NCI-H1048 (cell line): ENCODE data around the gene ABAT.
"Not testable (repeated sequence)": the region's sequence is repeated elsewhere in the genome, so short reads cannot be mapped to it uniquely, and the experiment has no call there.

Experiments used
- DNase-seq: peaks from one replicate; lab custom pipeline; 2025; lab: John Stamatoyannopoulos, UW

Gene ABAT

DNA sequence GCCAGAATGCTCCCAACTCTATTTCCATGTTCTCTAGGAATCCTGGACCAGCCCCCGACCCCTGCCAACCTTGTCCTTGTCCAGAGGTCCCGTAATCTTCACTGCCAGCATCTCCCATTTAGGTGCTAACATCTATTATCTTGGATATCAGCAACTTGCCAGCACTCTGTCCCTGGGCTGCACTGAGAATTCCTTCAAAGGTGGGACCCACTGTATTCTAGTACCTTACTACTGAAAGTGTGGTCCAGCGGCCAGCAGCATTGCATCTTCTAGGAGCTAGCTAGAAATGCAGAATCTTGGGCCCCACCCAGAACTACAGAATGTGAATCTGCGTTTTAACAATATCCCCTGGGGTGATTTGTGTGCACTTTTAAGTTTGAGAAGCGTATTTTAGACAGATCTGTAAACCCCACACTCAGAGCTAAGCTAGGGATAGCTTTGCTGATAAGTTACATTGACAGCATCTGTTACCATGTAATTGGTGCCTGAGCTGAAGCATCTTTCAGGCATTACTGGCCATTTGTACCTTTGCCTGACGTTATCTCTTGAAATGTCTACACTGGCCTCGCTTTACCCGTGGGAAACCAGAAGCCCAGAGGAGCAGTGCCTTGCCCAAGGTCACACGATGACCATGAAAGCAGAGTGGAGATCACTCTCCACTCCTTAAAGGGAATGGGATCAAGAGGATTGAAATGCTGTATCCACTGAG lies 8.3 kb downstream of the ABAT start:
- no peak for DNase-seq

GRCh38 chr16:8683640-8684039 lies 9.2 kb downstream of the ABAT start:
- DNase-seq, result no peak

DNA sequence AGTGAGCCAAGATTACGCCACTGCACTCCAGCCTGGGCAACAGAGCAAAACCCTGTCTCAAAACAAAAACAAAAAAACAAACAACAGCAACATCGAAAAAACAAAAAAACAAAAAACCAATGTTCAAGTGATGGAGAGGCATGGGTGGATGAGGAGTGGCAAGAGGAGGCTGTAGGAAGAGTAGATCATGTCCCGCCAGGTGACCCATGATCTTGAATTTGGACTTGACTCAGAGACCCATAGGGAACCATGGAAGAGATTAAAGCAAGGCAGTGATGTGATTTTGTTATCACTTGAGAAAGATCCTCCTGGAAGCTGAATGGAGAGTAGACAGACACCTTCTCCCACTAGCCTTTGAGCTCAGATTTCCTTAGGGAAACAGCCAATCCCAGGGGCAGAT lies 11.2 kb downstream of the ABAT start:
- DNase-seq, result no peak

DNA sequence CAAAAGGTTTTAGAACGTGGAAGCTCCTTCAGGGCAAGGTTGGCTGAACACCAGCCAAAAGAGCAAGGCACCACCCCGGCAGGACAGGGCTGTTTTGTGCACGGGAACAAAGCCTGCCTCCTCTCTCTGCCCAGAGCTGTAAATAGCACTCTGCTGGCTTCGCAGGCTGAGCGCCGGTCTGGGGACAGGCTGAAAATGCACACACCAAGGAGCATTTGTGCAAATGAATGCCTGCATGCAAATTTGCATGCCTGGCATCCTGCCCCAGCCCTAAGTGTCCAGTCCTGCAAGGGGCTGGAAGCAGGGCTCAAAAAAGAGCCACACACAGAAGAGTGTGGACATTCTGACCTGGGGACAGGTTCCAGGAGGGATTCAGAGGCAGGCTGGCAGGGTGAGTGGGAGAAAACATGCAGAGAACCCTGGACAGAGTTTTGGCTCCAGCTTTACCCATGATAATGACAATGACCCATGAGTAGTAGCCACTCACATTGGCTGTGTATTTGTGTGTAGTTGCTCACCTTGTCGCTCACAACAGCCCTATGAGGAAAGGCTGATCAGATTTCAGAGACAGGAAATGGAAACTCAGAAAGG lies 11.7 kb downstream of the ABAT start:
- DNase-seq, result no peak

GRCh38 chr16:8686879-8687278 lies 12.5 kb downstream of the ABAT start:
- no peak for DNase-seq

DNA sequence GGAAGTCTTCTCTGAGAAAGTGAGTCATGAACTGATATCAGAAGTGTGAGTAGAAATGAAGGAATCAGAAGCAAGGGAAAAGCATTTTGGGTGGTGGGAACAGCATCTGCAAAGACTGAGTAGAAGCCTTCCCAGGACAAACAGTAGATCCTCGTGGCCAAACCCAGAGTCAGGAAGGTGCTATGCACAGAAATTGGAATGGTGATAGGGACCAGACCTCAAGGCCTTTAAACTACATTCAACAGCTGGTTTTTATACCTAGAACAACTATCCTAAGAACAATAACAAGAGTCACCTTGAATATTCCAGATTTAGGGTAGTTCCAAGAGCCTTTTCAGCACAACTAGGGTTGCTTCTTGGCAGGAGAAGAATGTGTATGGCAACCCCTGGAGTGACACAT lies 15.3 kb downstream of the ABAT start:
- DNase-seq, result no peak

- DNase-seq, result no peak
These were observed 17.3 kb downstream of the ABAT start for GRCh38 chr16:8691728-8692127.

DNA sequence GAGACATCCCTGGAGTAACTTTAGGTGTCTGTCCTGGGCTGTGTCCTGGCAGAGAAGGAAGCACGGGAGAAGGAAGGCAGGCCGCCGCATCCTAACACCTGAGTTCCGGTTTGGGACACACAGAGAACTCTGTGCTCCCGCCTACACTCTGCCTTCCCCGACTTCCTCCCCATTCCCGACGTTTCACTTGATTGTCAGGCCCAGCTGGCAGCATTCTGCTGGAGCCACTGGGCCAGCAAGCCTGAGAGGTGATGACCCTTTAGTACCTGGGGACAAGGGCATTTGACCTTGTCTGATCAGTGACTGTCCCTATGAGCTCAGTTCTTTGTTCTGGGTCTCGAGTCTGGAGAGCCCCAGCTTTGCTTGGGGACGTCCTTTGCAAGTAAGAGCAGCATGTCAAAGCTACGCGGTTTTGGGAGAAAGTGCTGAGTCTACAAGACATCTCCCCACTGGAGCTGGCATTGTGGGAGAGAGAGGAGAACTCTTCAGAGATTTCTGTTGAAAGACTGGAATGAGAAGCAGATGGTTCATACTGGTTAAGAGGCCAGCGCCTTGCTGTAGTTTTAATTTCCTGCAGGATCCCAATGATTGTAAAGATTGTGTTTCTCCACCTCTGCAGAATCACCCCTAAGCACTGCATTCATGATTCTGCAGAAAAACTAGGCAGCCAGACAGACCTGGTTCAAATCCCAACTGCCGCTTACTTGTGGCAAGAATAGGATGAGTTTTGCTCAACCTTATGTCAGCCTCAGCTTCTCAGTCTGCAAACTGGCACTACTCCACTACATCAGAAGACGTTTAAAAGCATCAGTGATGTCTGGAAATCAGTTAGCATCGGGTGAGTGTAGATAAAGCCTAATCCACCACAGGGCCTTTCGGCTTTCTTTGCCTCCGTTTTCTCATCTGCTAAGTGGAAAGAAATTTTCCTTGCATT lies 20.6 kb downstream of the ABAT start:
- no peak for DNase-seq

- DNase-seq, result no peak
These were observed 22.5 kb downstream of the ABAT start for GRCh38 chr16:8696880-8697279.

GRCh38 chr16:8697965-8698364 lies 23.5 kb downstream of the ABAT start:
- no peak for DNase-seq

DNA sequence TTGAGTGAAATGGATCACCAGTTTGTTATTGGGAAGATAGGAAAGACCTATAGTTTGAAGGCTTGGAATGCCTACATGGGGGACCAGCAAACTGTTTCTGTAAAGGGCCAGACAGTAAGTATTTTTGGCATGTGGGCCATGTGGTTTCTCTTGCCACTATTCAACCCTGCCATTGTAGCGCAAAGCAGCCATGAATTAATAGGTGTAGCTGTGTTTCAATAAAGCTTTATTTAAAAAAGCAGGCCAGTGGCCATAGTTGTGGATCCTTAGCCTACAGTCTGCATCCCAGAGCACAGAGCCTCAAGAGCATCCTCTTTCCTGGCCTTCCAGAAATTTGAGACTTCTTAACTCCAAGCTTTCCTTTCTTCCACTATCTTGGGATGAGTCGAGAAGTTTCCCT lies 29.3 kb downstream of the ABAT start:
- DNase-seq, result no peak

GRCh38 chr16:8704098-8704497 lies 29.7 kb downstream of the ABAT start:
- no peak for DNase-seq

DNA sequence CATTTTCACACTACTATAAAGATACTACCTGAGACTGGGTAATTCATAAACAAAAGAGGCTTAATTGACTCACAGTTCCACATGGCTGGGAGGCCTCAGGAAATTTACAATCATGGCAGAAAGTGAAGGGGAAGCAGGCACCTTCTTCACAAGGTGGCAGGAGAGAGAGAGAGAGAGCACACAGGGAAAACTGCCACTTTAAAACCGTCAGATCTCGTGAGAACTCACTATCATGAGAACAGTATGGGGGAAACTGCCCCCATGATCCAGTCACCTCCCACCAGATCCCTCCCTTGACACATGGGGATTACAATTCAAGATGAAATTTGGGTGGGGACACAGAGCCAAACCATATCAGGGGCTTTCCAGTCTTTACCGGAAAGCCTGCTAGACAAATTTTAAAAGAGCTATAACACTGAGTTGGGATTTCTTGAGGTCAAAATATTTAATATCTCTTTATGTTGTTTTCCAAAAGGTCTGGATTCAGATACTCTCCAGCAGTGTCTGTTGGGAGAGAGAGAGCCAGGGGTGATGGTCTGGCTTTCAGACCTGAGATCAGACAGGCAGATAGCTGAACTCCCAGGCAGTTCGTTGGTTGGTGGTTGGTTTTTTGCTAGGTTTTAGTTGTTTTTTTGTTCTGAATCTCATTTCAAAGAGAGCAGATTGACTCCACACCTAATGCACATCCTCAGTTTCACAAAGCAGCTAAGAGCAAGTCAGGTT lies 30.8 kb downstream of the ABAT start:
- DNase-seq, result not testable (repeated sequence)

DNA sequence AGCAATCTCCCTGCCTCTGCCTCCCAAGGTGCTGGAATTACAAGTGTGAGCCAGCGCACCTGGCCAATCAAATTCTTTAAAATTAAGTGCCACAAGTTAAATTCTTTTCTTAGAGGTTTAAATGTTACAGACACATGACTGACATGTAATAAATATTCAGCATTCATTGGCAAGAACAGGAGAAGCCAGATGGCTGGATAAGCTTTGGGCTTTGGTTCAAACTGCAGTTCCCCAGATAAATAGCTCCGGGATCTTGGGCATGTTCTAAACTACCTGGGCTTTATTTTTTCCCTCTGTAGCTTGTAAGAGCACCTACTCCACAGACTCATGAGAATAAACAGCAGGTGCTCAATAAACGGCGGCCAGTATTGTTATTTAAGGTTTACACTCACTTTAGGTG lies 34.1 kb downstream of the ABAT start:
- no peak for DNase-seq

GRCh38 chr16:8712589-8713361 lies 38.4 kb downstream of the ABAT start:
- DNase-seq, result no peak

DNA sequence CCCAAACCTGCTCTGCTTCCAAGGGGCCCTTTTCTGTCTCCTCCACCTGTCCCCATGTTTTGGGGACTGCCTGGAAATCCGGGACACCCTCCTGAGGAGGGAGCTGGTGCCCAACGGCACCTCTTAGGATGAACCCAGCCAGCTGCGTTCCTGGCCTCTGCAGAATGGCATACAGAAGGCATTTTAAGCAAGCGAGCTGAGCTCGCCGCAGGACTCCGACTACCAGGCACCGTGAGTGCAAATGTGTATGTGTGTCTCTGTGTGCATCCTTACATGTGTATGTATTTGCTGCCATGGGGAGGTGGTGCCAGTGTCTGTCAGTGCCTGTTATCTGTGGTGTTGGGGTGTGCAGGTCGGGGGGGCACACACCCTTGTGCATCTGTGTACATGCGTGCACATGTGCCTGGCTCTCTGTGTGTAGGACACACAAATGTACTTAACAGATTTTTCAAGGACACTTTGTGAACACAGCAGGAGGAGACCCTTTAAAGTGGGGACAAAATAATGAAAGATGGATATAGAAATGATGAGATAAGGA lies 39.3 kb downstream of the ABAT start:
- no peak for DNase-seq

GRCh38 chr16:8714174-8714573 lies 39.8 kb downstream of the ABAT start:
- DNase-seq, result no peak

DNA sequence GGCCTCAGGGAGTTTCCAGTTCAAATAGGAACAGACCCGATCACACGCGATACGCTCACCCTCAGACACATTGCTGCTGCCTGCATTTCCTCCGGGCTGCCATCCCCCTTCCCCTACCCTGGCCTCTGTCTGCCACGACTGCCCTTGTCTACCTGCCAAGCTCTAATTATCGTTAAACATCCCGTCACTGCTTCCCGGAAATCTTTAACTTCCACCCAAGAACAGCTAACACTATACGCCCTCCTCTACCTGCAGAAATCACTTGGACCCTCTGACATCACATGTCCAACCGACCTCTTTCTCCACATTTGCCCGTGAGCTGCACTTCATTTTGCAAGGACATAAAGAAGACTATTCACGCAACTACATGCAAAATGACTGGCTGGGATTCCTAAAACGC lies 40.4 kb downstream of the ABAT start:
- DNase-seq, result no peak

GRCh38 chr16:8716052-8716451 lies 41.6 kb downstream of the ABAT start:
- DNase-seq, result no peak

- DNase-seq, result no peak
These were observed 42.2 kb downstream of the ABAT start for GRCh38 chr16:8716592-8716991.

GRCh38 chr16:8717469-8717868 lies 43.1 kb downstream of the ABAT start:
- no peak for DNase-seq
